ENCODE measurements around the gene COPB2. TPM values are rescaled to one million over a fixed set of nuclear protein-coding genes. Genes with fewer than 3 reads are reported as not detected.

Gene COPB2
- total RNA-seq, 1 experiment from 2014 or later, result 119 TPM

DNA sequence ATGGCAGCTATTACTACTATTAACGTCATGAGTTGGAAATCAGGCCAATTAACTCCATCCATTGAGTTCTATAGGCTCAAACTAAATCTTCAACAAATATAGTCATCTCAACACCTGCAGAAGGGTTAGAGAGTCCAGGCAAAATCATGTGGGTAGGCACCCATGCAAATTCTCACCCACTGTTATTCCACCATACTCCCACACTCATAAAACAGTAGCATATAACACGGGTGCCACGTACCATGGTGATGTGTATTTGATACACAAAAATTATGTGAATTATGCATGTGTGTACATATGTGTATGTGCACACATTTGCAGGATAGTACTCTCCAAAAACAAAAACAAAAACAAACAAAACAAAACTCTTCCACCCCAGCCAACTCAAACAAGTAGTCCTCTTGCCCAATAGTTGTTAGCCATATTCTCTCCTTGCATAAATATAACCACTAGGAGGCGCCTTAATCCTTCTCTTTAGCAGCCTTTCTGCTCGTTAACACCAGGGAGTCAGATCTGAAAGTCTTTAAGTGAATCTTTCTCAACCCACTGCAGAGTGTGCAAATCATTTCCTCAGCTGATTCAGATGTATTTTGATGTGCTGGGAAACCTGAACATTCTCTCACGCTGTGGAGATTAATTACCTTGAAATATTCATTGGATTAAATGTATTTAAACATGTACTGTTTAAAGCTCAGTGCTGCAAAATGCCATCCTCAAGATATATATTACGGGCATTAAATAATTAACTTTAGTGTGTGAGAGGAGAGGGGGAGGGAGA lies 38.0 kb upstream of the COPB2 start:
- ChIA-PET CTCF (interaction anchor here (0.6 to 3.3 kb wide), 14 partner anchors 11 to 622 kb away, joined by 3 to 40 read pairs (median 3); no protein-coding TSS in a partner anchor), POLR2A (no interaction called here), RAD21 (ENCODE audit: low non-redundant PET in 1 of 2, low total read pairs in 2 of 2, uncharacterized antibody in 2 of 2, unreplicated experiment in 2 of 2) (interaction anchor here (0.6 to 1.3 kb wide), 6 partner anchors 28 to 758 kb away, joined by 3 to 6 read pairs (median 4); no protein-coding TSS in a partner anchor)
- H4K20me1 ChIP-seq (ENCODE audit: insufficient read depth), result no peaks in the 10 kb centered on the region
- DNase-seq (ENCODE audit: low read depth, low spot score), result peak; percentile 60
- peak; percentile 89 for ATAC-seq
- intact Hi-C loops (cut with micrococcal nuclease), result loop anchor here (1.0 to 10.0 kb wide), 4 partner anchors 135 to 627 kb away; partner anchors contain the start of gene CLSTN2
- H3K36me3 ChIP-seq (ENCODE audit: control insufficient read depth in 1 of 2, insufficient read depth in 2 of 2, low read length in 2 of 2), result no peaks in the 10 kb centered on the region
- TF ChIP-seq CEBPB (IDR thresholded peaks at IDR 0.05; ENCODE audit: low read depth), result peak; percentile 82
- TF ChIP-seq EZH2 (IDR thresholded peaks at IDR 0.05), result no peak
- peak; percentile 95 for TF ChIP-seq RAD21 (IDR thresholded peaks at IDR 0.05; ENCODE audit: low read depth)
- TF ChIP-seq CTCF (IDR thresholded peaks at IDR 0.05 in 2 of 3, conservative IDR thresholded peaks at IDR 0.05 in 1 of 3; ENCODE audit: borderline replicate concordance in 1 of 3, insufficient read depth in 1 of 3, low read depth in 2 of 3, low read length in 2 of 3), result peak; percentile 71 to 92 (median 86)
- H2AFZ ChIP-seq (ENCODE audit: low read depth, low read length, poor library complexity, severe bottlenecking), result no peak overlapping the region
- H3K9me2 ChIP-seq (ENCODE audit: insufficient read depth), result no peaks in the 10 kb centered on the region
- no peak overlapping the region for H3K27ac ChIP-seq (ENCODE audit: low read depth, low read length)
- no peaks in the 10 kb centered on the region for H3K4me1 ChIP-seq (ENCODE audit: control insufficient read depth in 1 of 2, insufficient read depth in 2 of 2, low read length in 2 of 2)
- no peak overlapping the region for H3K9ac ChIP-seq (ENCODE audit: low read length)
- no peaks in the 10 kb centered on the region for H3K27me3 ChIP-seq (ENCODE audit: insufficient read depth, low read length)
- no TSS peak for BruUV-seq (replicated peaks)
- no peak overlapping the region for H3K4me3 ChIP-seq (replicated peaks in 1 of 2; ENCODE audit: low read depth in 1 of 2, low read length in 2 of 2)
- no peaks in the 10 kb centered on the region for H3K9me3 ChIP-seq (ENCODE audit: control insufficient read depth in 1 of 2, insufficient read depth in 1 of 2, low read depth in 1 of 2, low read length in 2 of 2)
- no peaks in the 10 kb centered on the region for H3K79me2 ChIP-seq (ENCODE audit: insufficient read depth, low read length)
- no peak overlapping the region for H3K4me2 ChIP-seq (ENCODE audit: low read length)
